ENCODE results near the gene ZC4H2.
A peak's percentile ranks its signal among the peaks of the same experiment; 100 is the strongest.
"Not testable (repeated sequence)": the region's sequence is repeated elsewhere in the genome, so short reads cannot be mapped to it uniquely, and the experiment has no call there.

Gene ZC4H2, protein sequence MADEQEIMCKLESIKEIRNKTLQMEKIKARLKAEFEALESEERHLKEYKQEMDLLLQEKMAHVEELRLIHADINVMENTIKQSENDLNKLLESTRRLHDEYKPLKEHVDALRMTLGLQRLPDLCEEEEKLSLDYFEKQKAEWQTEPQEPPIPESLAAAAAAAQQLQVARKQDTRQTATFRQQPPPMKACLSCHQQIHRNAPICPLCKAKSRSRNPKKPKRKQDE
- total RNA-seq: 5.5 to 8.7 (median 6.5) reads per million in 4 donors

DNA sequence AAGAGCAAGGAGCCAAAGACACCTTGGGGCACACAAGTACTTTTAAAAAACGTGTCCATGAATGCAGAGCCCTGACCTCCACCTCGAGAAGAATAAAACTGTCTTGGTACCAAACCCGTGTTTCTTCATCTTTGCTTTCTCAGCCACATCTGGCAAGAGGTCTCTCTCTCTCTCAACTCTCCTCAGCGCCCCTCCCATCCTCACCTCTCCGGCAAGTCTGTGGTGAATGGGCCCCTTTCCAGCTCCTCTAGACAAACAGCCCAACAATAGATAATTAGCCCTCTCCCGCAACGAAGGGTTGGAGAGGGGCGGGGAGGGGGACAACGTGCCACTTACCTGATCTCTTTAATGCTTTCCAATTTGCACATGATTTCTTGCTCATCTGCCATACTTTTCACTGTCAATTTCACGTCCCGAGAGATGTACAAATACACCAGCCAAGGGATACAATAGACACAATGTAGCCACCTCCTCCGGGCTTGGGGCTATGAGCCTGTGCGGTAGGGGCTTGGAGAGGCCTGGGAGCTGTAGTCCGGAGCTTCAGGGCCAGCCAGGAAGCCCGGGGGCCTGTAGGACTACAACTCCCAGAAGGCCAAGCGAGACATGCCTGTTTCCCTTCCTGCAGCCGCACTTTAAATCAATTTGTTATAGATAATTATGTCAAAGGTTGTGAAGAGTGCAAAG, at the start of gene ZC4H2:
Gene ZC4H2 (minus strand): TSS at position 462 of the 684 bp plus-strand sequence. CDS start 73 bp downstream, at position 389.
- peak; percentile 22 to 70 (median 53) for DNase-seq

- no peak for DNase-seq
Observed at GRCh38 chrX:65017451-65017850, 41.2 kb upstream of the ZC4H2 start.

DNA sequence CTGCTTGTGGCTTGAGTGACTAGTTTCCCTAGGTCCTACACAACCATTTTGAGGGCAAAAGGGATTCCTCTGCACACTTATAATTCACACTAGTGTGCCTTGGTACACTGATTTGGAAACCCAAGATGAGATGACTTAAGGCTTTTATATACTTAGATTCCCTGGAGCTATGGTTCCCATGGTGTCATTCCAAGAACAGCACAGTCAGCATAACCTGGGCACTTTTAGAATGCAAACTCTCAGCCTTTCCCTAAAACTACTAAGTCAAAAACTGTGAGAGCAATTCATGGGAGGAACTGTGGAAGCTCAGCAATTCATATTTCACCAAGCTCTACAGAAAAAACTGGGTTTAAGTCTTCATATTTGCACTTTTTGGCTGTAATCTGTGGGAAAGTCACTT, 38.0 kb upstream of the ZC4H2 start:
- no peak for DNase-seq

DNA sequence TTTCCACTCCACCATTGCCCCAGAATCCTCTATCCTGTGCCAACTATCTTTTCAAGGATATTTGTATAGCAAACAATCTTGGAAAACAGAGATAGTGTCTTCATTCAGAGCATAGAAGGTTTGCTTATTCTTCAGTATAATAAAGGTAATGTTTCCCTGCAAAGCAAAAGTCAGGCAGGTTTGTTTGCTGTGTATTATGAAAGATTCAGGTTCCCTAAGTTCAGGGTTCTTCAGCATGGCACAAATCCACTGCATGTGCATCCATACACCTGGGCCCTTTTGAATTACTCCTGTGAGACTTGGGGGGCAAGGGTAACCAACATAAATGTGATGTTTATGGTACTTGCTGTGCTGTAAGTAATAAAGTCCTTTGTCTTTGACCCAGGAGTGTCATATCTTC, 33.2 kb upstream of the ZC4H2 start:
- DNase-seq: no peak

- not testable (repeated sequence) for DNase-seq
Observed at GRCh38 chrX:65002208-65002607, 26.0 kb upstream of the ZC4H2 start.

DNA sequence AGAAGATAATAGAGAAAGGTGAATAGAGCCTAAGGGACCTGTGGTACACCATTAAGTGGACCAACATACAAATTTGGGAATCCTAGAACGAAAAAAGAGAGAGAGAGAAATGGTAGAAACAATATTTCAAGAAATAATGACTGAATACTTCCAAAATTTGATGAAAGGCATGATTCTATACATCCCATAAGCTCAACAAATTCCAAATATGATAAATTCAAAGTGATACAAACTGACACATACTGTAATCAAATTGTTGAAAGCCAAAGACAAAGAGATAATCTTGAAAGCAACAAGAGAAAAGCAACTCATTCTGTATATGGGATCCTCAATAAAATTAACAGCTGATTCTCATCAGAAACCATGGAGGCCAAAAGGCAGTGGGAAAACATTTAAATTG, 20.6 kb upstream of the ZC4H2 start:
- DNase-seq: no peak

- DNase-seq: no peak
Observed at GRCh38 chrX:64994131-64994798, 18.0 kb upstream of the ZC4H2 start.

- DNase-seq: no peak
Observed at GRCh38 chrX:64977830-64978229, 1.6 kb upstream of the ZC4H2 start.

- DNase-seq: no peak
Observed at GRCh38 chrX:64977051-64977450, 801 bp upstream of the ZC4H2 start.

GRCh38 chrX:64976673-64977040, 407 bp upstream of the ZC4H2 start:
- DNase-seq: no peak

GRCh38 chrX:64975491-64975890, 759 bp downstream of the ZC4H2 start:
- peak in 3 of 5 donors; percentile 1 to 3 (median 1) for DNase-seq

DNA sequence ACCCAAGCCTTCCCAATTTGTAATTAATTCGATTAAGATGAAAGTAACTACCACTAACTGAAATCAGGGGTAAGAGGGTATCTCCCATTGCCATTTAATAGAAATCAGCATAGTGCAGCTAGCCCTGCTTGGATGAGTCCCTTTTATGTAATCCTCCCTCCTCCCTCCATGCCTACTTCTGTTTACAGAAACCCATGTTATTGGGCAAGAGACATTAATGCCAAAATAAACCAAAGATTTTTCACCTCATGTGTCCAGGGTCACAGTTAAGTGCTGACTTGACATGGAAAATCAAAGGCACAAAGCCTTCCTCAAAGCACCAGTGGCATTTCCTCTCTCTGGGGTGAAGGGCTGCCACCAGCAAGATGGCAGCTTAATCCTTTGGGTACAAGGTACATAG, 50.8 kb downstream of the ZC4H2 start:
- no peak for DNase-seq

- no peak for DNase-seq
Observed at GRCh38 chrX:64908121-64908520, 68.1 kb downstream of the ZC4H2 start.

- DNase-seq: peak in 1 of 5 donors; percentile 42
Observed at GRCh38 chrX:64894454-64895038, 81.7 kb downstream of the ZC4H2 start.

DNA sequence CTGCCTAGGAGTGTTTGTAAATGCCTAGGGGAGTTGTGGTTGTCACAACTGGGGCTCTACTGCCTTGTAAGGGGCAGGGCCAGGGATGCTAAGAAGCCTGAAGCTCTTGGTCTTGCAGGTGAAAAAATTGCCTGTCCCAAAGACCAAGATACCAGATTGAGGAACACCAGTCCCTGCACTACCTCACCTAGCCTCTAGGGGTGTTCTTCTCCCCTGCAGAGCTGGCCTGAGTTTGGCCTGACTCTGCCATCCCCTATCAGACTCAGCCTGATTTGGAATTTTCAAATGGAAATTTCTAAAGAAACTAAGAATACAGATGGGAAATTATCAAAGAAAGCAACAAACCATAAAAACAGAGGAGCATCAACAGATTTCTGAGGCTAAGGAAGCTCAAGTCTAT, 90.4 kb downstream of the ZC4H2 start:
- DNase-seq: no peak

- DNase-seq: not testable (repeated sequence)
Observed at GRCh38 chrX:64878709-64879108, 97.5 kb downstream of the ZC4H2 start.

- DNase-seq: no peak
Observed at GRCh38 chrX:64867217-64867616, 109.0 kb downstream of the ZC4H2 start.
